ENCODE data around the gene ADAM10.

The ADAM10 gene

GRCh38 chr15:58584789-58585461 is 164.6 kb downstream of the ADAM10 start:
- no peak for DNase-seq (ENCODE audit: low spot score)
- Histone ChIP-seq H3K4me3 (no peak overlapping the region), H3K27ac (no peak overlapping the region)
- TF ChIP-seq CTCF (IDR thresholded peaks at IDR 0.05): no peak

GRCh38 chr15:58583171-58583908 is 166.2 kb downstream of the ADAM10 start:
- no peak overlapping the region for H3K4me3 ChIP-seq
- no peak overlapping the region for H3K27ac ChIP-seq
- DNase-seq (ENCODE audit: low spot score): no peak
- TF ChIP-seq CTCF (IDR thresholded peaks at IDR 0.05): no peak

GRCh38 chr15:58582160-58582559 is 167.3 kb downstream of the ADAM10 start:
- Histone ChIP-seq H3K27ac (no peak overlapping the region), H3K4me3 (no peak overlapping the region)
- TF ChIP-seq CTCF (IDR thresholded peaks at IDR 0.05): no peak
- no peak for DNase-seq (ENCODE audit: low spot score)

GRCh38 chr15:58576657-58577056 is 172.8 kb downstream of the ADAM10 start:
- Histone ChIP-seq H3K4me3 (no peak overlapping the region), H3K27ac (no peak overlapping the region)
- no peak for DNase-seq (ENCODE audit: low spot score)
- no peak for TF ChIP-seq CTCF (IDR thresholded peaks at IDR 0.05)

- no peak for TF ChIP-seq CTCF (IDR thresholded peaks at IDR 0.05)
- no peak for DNase-seq (ENCODE audit: low spot score)
- Histone ChIP-seq H3K4me3 (no peak overlapping the region), H3K27ac (no peak overlapping the region)
Measured at GRCh38 chr15:58575045-58575786, 174.3 kb downstream of the ADAM10 start.

- no peak for TF ChIP-seq CTCF (IDR thresholded peaks at IDR 0.05)
- no peak for DNase-seq (ENCODE audit: low spot score)
- Histone ChIP-seq H3K27ac (no peak overlapping the region), H3K4me3 (no peak overlapping the region)
Measured at GRCh38 chr15:58574631-58575030, 174.9 kb downstream of the ADAM10 start.

Data from coronary artery (tissue), 2 donors.